Inflammatory macrophage treated with lipopolysaccharide for 4 hours (primary cell): Measurements from ENCODE around the gene ZNF283.
"Not testable (repeated sequence)": the region's sequence is repeated elsewhere in the genome, so short reads cannot be mapped to it uniquely, and the experiment has no call there.

Experiments used
- DNase-seq: peaks from one replicate; pipeline ENCODE4 v3.0.0-alpha.2; 2020

Gene ZNF283

GRCh38 chr19:43802216-43802951 is 24.7 kb upstream of the ZNF283 start, which contains the start of gene LYPD5:
LYPD5 (minus strand) TSS chr19:43802447; CDS start chr19:43802380, 67 bp downstream.
- no peak for DNase-seq

GRCh38 chr19:43804432-43804831 is 22.7 kb upstream of the ZNF283 start:
- DNase-seq: no peak

GRCh38 chr19:43806401-43806800 is 20.7 kb upstream of the ZNF283 start:
- not testable (repeated sequence) for DNase-seq

- DNase-seq: no peak
Measured at GRCh38 chr19:43806848-43807247, 20.3 kb upstream of the ZNF283 start.

GRCh38 chr19:43807651-43808050 is 19.5 kb upstream of the ZNF283 start:
- DNase-seq: no peak

- peak; percentile 80 for DNase-seq
Measured at GRCh38 chr19:43809762-43810696, 17.1 kb upstream of the ZNF283 start.

- DNase-seq: peak; percentile 28
Measured at GRCh38 chr19:43811837-43812236, 15.3 kb upstream of the ZNF283 start.

- DNase-seq: no peak
Measured at GRCh38 chr19:43812259-43812658, 14.9 kb upstream of the ZNF283 start.

- DNase-seq: no peak
Measured at GRCh38 chr19:43812688-43813087, 14.4 kb upstream of the ZNF283 start.

- no peak for DNase-seq
Measured at GRCh38 chr19:43814663-43815352, 12.3 kb upstream of the ZNF283 start.

- DNase-seq: not testable (repeated sequence)
Measured at GRCh38 chr19:43817454-43817853, 9.7 kb upstream of the ZNF283 start.

- no peak for DNase-seq
Measured at GRCh38 chr19:43818500-43818899, 8.6 kb upstream of the ZNF283 start.

- DNase-seq: peak; percentile 54
Measured at GRCh38 chr19:43820098-43820883, 6.8 kb upstream of the ZNF283 start.

GRCh38 chr19:43820884-43821215 is 6.3 kb upstream of the ZNF283 start:
- no peak for DNase-seq

GRCh38 chr19:43823856-43824255 is 3.3 kb upstream of the ZNF283 start:
- not testable (repeated sequence) for DNase-seq

GRCh38 chr19:43824572-43824971 is 2.5 kb upstream of the ZNF283 start:
- not testable (repeated sequence) for DNase-seq

GRCh38 chr19:43839139-43839538 is 12.0 kb downstream of the ZNF283 start:
- no peak for DNase-seq

GRCh38 chr19:43842007-43842406 is 14.9 kb downstream of the ZNF283 start:
- no peak for DNase-seq

- no peak for DNase-seq
Measured at GRCh38 chr19:43847246-43847645, 20.1 kb downstream of the ZNF283 start.

GRCh38 chr19:43847884-43848283 is 20.8 kb downstream of the ZNF283 start:
- DNase-seq: no peak

GRCh38 chr19:43848821-43849220 is 21.7 kb downstream of the ZNF283 start:
- no peak for DNase-seq

- DNase-seq: no peak
Measured at GRCh38 chr19:43858174-43858573, 31.1 kb downstream of the ZNF283 start.
